HepG2 (cell line): Measurements from ENCODE around the gene CCDC150. TPM values are rescaled to one million over a fixed set of nuclear protein-coding genes. Genes with fewer than 3 reads are reported as not detected.

Experiments used
- ARNT ChIP-seq: fragments of 450-650 bp; IDR thresholded peaks from 2 replicates; pipeline ENCODE4 v1.6.1; 2017
- BATF2 ChIP-seq: sonication (generic); formaldehyde crosslinking; IDR thresholded peaks from 2 replicates; pipeline ENCODE4 v1.8.0; 2022; ENCODE audit warnings: mild to moderate bottlenecking, missing genetic modification reagents, moderate library complexity
- CC2D1A ChIP-seq: sonication (generic); formaldehyde crosslinking; IDR thresholded peaks from 2 replicates; pipeline ENCODE4 v1.8.1; 2023; ENCODE audit warnings: mild to moderate bottlenecking, missing genetic modification reagents
- CENPT ChIP-seq: sonication (generic); formaldehyde crosslinking; IDR thresholded peaks from 2 replicates; pipeline ENCODE4 v1.8.0; 2022; ENCODE audit warnings: low read depth, mild to moderate bottlenecking, moderate library complexity, missing genetic modification reagents
- GABPA ChIP-seq, 2 experiments: IDR thresholded peaks; 2 replicates each; pipeline ENCODE4 v1.6.1; 2011 to 2016; ENCODE audit warnings: low read depth in 2 of 2, low read length in 1 of 2, missing biosample characterization in 1 of 2, missing genetic modification characterization in 1 of 2
- HBP1 ChIP-seq: IDR thresholded peaks from 2 replicates; pipeline ENCODE4 v1.6.1; 2016; ENCODE audit warnings: low read depth, control low read depth
- HNRNPUL1 ChIP-seq: fragments of 200-400 bp; formaldehyde crosslinking; IDR thresholded peaks from 2 replicates; pipeline ENCODE4 v1.6.1; 2017; ENCODE audit warnings: low read depth, mild to moderate bottlenecking, low read length, moderate library complexity
- MIER3 ChIP-seq: IDR thresholded peaks from 2 replicates; pipeline ENCODE4 v1.6.1; 2016; ENCODE audit warnings: missing compliant biosample characterization, borderline replicate concordance
- NFYC ChIP-seq: IDR thresholded peaks from 2 replicates; pipeline ENCODE4 v1.6.1; 2016; ENCODE audit warnings: missing genetic modification reagents, missing compliant biosample characterization
- POGK ChIP-seq: sonication (generic); formaldehyde crosslinking; conservative IDR thresholded peaks from 2 replicates; pipeline ENCODE4 v1.8.0; 2022; ENCODE audit warnings: mild to moderate bottlenecking, moderate library complexity, missing genetic modification reagents
- PPARG ChIP-seq: conservative IDR thresholded peaks from 2 replicates; pipeline ENCODE4 v1.6.1; 2016; ENCODE audit warnings: missing biosample characterization, missing genetic modification reagents
- RFXAP ChIP-seq: sonication (generic); formaldehyde crosslinking; IDR thresholded peaks from 2 replicates; pipeline ENCODE4 v1.4.0; 2020; ENCODE audit warnings: missing genetic modification reagents, borderline replicate concordance
- SATB2 ChIP-seq: sonication (generic); formaldehyde crosslinking; IDR thresholded peaks from 2 replicates; pipeline ENCODE4 v1.5.0; 2020; ENCODE audit warnings: missing genetic modification reagents
- SMARCC2 ChIP-seq: fragments of 450-650 bp; IDR thresholded peaks from 2 replicates; pipeline ENCODE4 v1.6.1; 2017; ENCODE audit warnings: antibody characterized with exemption, mild to moderate bottlenecking
- WIZ ChIP-seq: sonication (generic); formaldehyde crosslinking; IDR thresholded peaks from 2 replicates; pipeline ENCODE4 v1.5.1; 2020; ENCODE audit warnings: mild to moderate bottlenecking, missing genetic modification reagents
- ZBTB21 ChIP-seq: sonication (generic); formaldehyde crosslinking; IDR thresholded peaks from 2 replicates; pipeline ENCODE4 v1.4.0; 2020; ENCODE audit warnings: missing genetic modification reagents
- ZNF12 ChIP-seq: sonication (generic); formaldehyde crosslinking; IDR thresholded peaks from 2 replicates; pipeline ENCODE4 v1.5.0; 2020; ENCODE audit warnings: missing genetic modification reagents
- ZNF160 ChIP-seq: sonication (generic); formaldehyde crosslinking; IDR thresholded peaks from 2 replicates; pipeline ENCODE4 v1.8.0; 2022; ENCODE audit warnings: mild to moderate bottlenecking, inconsistent platforms, missing genetic modification reagents
- ZNF234 ChIP-seq: sonication (generic); formaldehyde crosslinking; conservative IDR thresholded peaks from 2 replicates; pipeline ENCODE4 v1.5.1; 2020; ENCODE audit warnings: mild to moderate bottlenecking, missing genetic modification reagents
- ZNF274 ChIP-seq: sonication (generic); formaldehyde crosslinking; IDR thresholded peaks from 2 replicates; pipeline ENCODE4 v1.5.1; 2020; ENCODE audit warnings: mild to moderate bottlenecking, missing genetic modification reagents
- ZNF33B ChIP-seq: sonication (generic); formaldehyde crosslinking; IDR thresholded peaks from 2 replicates; pipeline ENCODE4 v1.5.1; 2020; ENCODE audit warnings: mild to moderate bottlenecking, missing genetic modification reagents
- ZNF460 ChIP-seq: sonication (generic); formaldehyde crosslinking; IDR thresholded peaks from 2 replicates; pipeline ENCODE4 v1.5.1; 2020; ENCODE audit warnings: missing genetic modification reagents, mild to moderate bottlenecking, borderline replicate concordance
- ZNF557 ChIP-seq: sonication (generic); formaldehyde crosslinking; IDR thresholded peaks from 2 replicates; pipeline ENCODE4 v1.4.0; 2020; ENCODE audit warnings: missing genetic modification reagents
- ZNF598 ChIP-seq: sonication (generic); formaldehyde crosslinking; IDR thresholded peaks from 2 replicates; pipeline ENCODE4 v1.5.1; 2020; ENCODE audit warnings: mild to moderate bottlenecking, missing genetic modification reagents, borderline replicate concordance
- ZNF629 ChIP-seq: sonication (generic); formaldehyde crosslinking; conservative IDR thresholded peaks from 2 replicates; pipeline ENCODE4 v1.5.0; 2020; ENCODE audit warnings: missing genetic modification reagents
- ZNF703 ChIP-seq: sonication (generic); formaldehyde crosslinking; IDR thresholded peaks from 2 replicates; pipeline ENCODE4 v1.5.1; 2020; ENCODE audit warnings: missing genetic modification reagents, mild to moderate bottlenecking, moderate library complexity, borderline replicate concordance
- ZNF790 ChIP-seq: sonication (generic); formaldehyde crosslinking; IDR thresholded peaks from 2 replicates; pipeline ENCODE4 v1.8.0; 2022; ENCODE audit warnings: missing genetic modification reagents, mild to moderate bottlenecking, borderline replicate concordance
- ZNF891 ChIP-seq: sonication (generic); formaldehyde crosslinking; IDR thresholded peaks from 2 replicates; pipeline ENCODE4 v1.5.0; 2020; ENCODE audit warnings: mild to moderate bottlenecking, missing genetic modification reagents
- polyA plus RNA-seq, 8 experiments: library from polyadenylated mRNA; depleted of rRNA in 3 of 8; stranded (reverse) in 7 of 8; unstranded in 1 of 8; fragments of >200 nt; fragmentation: Illumina TruSeq in 4 of 8; extraction: Trizol in 4 of 8; gene quantifications; 2 replicates each; pipeline versions ENCODE4 v1.2.1 to v1.2.3, GENCODE V29; 2011 to 2016; ENCODE audit warnings: low read depth in 4 of 8, missing spikeins in 1 of 8, mixed read lengths in 1 of 8; ENCODE audit not compliant: insufficient read depth in 1 of 8
- total RNA-seq, 5 experiments: library from RNA; depleted of rRNA; stranded (reverse); fragments of >200 nt; fragmentation: Illumina TruSeq; extraction: Trizol; gene quantifications; 2 replicates each; pipeline ENCODE4 v1.2.3, GENCODE V29; 2016; ENCODE audit warnings: low read depth in 1 of 5

Gene CCDC150
- total and polyA plus RNA-seq, 2 of the 13 experiments (the other 11 are each of a cell fraction or from before 2014, with no cell fraction given), result 14.9 to 32.6 TPM

GRCh38 chr2:196639180-196640030 is at the start of gene CCDC150 (continued):
- TF ChIP-seq ZNF274 (peak; percentile 87), CENPT (no peak), ZNF557 (CRISPR knock-in tag) (no peak), ZNF234 (no peak; the same call in 1 of the 2 replicates), NFYC (CRISPR knock-in tag) (peak; percentile 66), BATF2 (CRISPR knock-in tag) (no peak), ARNT (no peak), POGK (CRISPR knock-in tag) (peak; percentile 91), HBP1 (CRISPR knock-in tag) (peak; percentile 99), MIER3 (peak; percentile 91; the same call in 1 of the 2 replicates), ZBTB21 (CRISPR knock-in tag) (0 out of 2 replicates have a peak, but pooled peaks have one; percentile 5), ZNF160 (CRISPR knock-in tag) (no peak), ZNF629 (CRISPR knock-in tag) (0 out of 2 replicates have a peak, but pooled peaks have one; percentile 26), CC2D1A (CRISPR knock-in tag) (no peak), RFXAP (CRISPR knock-in tag) (no peak; the same call in 1 of the 2 replicates), ZNF460 (CRISPR knock-in tag) (peak; percentile 14; the same call in 1 of the 2 replicates), ZNF703 (no peak), ZNF33B (CRISPR knock-in tag) (peak; percentile 75; the same call in 1 of the 2 replicates), SMARCC2 (no peak), ZNF790 (CRISPR knock-in tag) (no peak), GABPA (IDR thresholded peaks at IDR 0.05; ENCODE audit: low read depth, low read length) (peak; percentile 77), GABPA (CRISPR knock-in tag; IDR thresholded peaks at IDR 0.05; ENCODE audit: low read depth) (peak; percentile 93), ZNF12 (CRISPR knock-in tag) (peak; percentile 58), HNRNPUL1 (no peak), SATB2 (CRISPR knock-in tag) (0 out of 2 replicates have a peak, but pooled peaks have one; percentile 6), PPARG (CRISPR knock-in tag) (peak; percentile 67; the same call in 1 of the 2 replicates), WIZ (peak; percentile 50; the same call in 1 of the 2 replicates), ZNF891 (CRISPR knock-in tag) (peak; percentile 94; the same call in 1 of the 2 replicates), ZNF598 (CRISPR knock-in tag) (peak; percentile 97)
